HG02852 (cell line): Measurements from ENCODE around the gene TMIE.

Source experiments
- ATAC-seq: cut with Tn5 transposase; IDR thresholded peaks from one replicate; pipeline ENCODE4 v1.9.1; 2021; ENCODE audit warnings: mild to moderate bottlenecking, moderate library complexity; ENCODE audit not compliant: unreplicated experiment

Gene TMIE

DNA sequence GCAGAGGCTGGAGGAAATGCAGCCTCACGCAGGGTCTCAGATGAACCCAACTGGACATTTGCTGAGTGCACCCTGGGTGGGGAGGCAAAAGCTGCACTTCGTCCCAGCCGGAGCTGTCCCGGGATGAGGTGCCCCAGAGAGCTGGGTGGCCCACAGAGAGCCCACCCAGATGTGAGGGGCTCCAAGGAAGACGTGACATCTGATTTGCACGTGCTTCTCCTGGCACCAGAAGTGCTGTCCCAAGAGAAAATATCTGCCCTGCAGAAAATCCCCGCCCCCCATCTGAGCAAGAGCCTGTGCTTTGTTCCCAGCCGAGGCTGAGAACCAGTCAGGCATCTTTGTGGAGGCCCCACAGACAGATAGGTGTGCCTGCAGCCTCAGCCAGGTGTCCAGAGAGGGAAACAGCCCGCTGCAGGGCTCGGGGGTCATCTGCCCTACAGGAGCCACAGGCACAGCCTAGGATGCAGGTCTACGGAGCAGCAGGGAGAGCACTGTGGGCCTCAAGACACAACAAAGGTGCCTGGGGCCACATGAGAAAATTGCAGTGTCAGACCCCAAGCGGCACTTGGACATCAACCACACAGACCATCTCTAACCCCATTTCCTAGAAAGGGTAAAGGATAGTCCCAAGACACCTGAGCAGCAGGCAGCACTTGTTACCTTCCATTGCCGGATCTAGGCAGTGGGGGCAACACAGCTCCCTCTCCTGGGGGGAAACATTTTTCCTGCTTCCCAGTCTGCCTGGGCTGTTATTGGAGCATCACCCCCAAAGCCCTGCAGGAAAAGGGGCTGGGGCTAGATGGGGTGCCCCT, 5.8 kb downstream of the TMIE start:
- no peak for ATAC-seq

GRCh38 chr3:46707601-46708011, 6.4 kb downstream of the TMIE start:
- no peak for ATAC-seq

DNA sequence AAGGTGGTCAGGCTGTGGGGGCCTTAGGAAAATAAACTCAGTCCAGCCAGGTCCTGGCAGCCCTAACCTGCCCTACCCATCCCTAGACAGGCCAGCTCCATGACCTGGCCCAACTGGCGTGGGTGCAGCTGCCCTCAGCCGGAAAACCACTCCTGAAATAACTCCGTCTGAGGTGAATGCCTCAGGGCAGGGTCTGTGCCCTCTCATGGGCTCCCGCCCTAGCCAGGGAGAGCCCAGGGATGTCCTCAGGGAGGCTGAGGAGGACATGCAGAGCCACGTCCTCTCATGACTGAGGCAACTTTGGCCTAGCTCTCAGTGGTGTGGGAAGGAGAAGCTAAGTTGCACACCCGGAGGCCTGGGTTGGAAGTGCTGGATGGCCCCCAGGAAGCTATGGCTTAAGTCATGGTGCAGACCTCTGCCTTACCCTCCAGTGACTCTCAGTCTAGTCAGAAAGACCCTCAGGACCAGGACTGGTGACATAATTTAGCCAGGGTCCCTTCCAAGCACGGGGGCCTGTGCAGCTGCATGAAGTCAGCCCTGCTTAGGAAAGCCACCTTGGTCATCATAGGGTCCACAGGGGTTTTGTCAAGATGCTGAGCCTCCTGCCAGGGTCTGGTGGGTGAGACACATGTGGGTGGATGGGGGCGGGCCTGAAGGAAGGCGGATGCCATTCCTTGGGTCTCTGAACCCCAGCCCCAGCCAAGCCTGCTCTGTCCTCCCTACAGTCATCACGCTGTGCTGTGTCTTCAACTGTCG, 7.4 kb downstream of the TMIE start:
- no peak for ATAC-seq

DNA sequence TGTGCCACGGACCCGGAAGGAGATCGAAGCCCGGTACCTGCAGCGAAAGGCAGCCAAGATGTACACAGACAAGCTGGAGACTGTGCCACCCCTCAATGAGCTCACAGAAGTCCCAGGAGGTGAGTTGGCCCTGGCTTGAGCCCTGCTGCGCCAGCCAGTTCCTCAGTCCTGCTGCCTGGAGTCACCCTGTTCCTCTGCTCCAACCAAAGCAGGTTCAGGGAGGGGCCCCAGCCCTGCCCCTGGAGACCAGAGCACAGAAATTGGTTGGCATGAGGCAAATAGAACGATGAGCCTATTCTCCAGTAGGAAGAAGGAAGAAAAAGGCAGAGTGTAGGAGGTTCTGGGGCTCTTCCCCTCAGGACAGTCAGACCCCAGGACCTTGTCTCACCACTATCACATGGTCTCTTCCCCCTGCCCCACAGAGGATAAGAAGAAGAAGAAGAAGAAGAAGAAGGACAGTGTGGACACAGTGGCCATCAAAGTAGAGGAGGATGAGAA, 8.0 kb downstream of the TMIE start:
- ATAC-seq: no peak

- no peak for ATAC-seq
Observed at GRCh38 chr3:46709721-46710120, 8.5 kb downstream of the TMIE start.

GRCh38 chr3:46710229-46710628, 9.0 kb downstream of the TMIE start:
- ATAC-seq: no peak

- ATAC-seq: no peak
Observed at GRCh38 chr3:46710671-46711295, 9.6 kb downstream of the TMIE start.

DNA sequence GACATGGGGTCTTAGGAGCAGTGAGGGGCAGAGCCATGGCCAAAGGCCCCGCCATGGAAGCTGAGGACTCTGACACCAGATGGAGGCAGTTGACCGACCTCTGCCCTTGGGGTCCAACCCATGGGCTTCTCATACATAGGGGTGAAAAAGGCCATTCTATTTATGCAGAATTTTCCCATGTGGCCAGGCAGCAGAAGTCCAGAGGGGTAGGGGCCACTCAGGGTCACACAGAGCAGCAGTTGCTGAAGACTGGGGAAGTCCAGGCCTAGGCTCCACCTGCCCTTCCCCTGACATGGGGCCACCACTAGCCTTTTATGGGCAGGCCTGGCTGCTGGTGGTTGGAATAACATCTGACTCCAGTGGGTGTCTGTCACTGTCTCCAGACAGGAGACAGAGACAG, 10.1 kb downstream of the TMIE start:
- ATAC-seq: no peak

DNA sequence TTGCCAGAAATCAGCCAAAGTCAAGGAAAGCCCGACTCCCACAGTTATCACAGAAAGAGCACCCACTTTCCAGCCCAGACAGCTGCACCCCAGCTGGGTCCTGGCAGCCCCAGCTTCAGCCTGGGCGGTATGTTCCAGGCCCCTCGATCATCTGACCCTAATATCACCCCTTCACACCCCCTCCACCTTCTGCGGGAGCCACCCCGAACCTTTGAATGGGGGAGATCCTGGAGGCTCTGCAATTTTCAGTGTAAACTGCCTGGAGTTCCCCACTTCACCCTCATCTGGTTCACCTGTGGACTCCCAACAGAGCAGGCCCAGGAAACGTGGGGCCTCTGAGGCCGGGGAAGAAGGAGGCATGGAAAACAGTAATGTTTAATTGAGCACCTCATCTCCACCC, 10.6 kb downstream of the TMIE start:
- no peak for ATAC-seq

DNA sequence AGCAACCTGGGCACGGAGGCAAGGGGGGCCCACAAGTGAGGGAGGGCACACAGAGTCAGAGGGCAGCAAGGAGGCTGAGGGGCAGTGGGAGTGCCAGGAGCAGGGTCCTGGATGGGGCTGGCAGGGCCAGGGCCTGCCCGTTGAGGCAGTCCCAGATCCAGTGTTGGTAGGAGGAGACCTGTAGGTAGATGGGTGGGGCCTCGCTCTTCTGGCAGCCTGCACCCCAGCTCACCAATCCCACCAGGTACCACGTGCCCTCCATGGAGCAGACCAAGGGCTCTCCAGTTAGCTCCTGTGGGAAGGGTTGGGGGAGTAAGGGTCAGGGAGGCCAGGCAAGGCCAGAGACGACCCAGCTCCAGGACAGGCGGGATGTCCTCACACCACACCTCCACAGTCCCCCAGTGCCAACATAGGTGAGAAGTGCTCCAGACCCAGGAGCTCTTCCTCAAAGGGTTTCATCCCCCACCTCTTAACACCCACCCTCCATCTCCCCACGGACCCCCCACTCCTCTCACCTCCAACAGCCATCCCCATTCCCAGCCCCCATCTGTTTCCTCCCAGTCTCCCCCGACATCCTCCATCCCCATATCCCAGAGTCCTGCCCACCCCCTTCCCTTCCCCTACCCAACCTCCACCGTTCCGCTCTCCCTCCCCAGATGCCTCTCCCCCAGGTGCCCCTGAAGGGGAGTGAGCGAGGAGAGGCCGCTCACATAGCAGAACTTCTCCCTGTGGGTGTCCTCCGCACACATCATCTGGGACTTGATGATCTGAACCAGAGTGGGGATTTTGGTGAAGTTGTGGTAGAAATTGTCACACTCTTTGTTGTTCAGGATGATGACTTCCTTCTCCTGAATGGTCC, 11.2 kb downstream of the TMIE start:
- no peak for ATAC-seq

DNA sequence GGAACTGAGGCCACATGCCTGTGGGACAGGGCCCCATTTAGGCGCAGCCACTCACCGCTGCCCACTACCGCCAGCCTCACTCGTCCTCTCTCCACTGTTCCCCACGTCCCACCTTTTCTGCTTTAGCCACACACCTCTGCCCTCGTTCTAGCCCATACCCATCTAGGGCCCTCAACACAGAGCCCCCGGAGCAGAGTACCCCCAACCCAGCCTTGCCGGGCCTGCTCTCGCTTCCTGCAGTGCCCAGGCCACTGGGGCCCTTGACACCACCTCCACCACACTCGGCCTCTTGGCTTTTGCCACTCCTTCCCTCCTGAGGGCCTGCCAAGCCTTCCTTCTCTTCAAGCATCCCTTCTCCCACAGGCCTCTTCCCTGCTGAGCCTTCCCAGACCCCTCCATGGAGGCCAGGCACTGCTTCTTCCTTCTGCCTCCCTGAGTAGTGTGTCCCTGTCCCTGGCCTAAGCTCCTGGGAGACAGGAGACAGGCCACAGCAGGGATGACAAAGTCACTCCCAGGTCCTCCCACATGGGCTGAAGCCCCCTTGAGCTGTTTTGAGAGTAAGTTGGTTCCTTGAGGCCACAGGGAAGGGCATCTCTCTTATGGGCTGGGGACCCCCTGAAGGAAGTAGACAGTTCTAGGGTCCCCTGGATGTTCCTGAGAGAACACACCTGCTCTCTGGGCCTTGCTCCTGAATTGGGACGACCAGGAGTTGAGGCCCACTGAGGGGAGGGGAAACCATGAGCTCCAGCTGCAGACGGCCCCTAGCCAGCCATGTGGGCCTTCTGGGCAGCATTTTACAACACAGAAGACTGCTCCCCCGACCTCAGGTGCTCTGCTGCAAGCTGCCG, 12.1 kb downstream of the TMIE start:
- ATAC-seq: no peak

- ATAC-seq: no peak
Observed at GRCh38 chr3:46713898-46714552, 12.8 kb downstream of the TMIE start.

DNA sequence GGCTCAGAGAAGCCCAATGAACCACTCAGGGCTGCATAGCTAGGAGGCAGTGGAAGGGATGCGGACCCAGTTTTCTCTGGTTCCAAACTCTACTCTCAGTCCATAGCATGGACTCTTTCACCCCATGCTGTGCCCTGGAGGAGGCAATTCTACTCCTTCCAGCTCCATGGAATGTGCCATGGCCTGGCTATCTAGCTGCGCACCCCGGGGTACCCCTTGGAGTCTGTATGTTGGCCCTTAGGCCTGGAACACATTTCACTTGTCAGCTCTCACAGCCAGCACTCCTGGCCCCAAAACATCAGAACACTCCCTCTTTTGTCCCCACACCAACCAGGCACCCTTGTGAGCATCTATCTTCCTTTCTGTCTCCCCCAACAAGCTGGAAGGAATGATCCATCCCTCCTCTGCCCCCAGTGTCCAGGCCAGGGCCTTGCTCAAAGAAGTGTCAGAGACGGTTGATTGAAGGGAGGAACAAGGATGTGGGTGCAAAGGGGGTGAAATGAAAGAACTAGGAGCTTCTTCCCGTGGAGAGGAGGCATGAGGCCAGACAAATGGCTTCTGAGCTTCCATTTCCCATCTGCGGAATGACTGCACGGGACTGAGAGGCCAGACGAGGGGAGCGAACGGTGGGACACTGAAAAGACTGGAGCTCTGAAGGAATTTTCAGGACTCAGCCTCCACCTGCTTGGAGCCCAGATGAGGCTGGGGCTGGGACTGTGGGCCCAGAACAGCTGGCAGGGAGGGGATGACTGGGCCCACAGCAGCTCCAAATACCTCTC, 13.7 kb downstream of the TMIE start:
- ATAC-seq: no peak

GRCh38 chr3:46715507-46716175, 14.4 kb downstream of the TMIE start:
- ATAC-seq: no peak

- no peak for ATAC-seq
Observed at GRCh38 chr3:46716461-46717441, 15.6 kb downstream of the TMIE start.

DNA sequence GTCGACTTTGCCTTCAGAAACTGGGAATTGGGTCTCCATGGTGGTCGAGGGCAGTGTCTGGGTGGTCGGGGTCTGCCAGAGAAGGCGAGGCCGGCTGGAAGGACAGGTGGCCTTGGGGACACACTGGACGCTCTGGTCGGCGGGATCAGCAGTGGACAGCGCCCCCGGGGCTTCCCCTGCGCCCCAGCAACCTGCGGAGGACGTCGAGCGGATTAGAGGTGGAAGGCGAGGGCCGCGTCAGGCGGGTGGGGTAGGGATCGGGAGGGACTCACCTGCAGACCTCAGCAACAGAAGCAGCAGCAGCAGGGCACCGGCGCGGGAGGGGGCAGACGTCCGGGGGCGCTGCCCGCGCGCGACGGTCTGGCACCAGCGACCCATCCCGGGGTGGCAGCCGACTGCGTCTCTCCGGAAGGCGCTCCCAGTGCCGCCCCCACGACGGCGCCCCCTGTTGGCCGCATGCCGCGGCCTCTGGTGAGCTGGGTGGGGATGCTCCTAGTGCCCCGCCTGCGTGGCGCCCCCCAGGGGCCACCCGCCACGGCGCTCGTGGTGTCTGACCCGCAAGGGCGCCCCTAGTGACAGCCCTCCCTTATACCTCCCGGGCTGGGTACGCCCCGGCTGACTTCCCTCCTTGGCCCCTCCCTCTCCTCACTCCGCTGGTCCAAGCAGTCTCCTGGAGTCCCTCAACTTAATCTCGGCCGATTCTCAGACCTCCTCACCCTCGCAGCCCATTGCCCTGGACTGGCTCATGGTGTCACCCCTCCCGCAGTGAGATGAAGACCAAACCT, 16.4 kb downstream of the TMIE start, which contains the start of gene PRSS50:
PRSS50 (minus strand) TSS at position 423 of the 785 bp plus-strand sequence; CDS start at position 378, 45 bp downstream.
- no peak for ATAC-seq
